Right forelimb (tissue), 1 donor: ENCODE measurements around the gene NOSTRIN.
"Not testable (repeated sequence)": the region's sequence is repeated elsewhere in the genome, so short reads cannot be mapped to it uniquely, and the experiment has no call there.

Experiments
- DNase-seq: peaks from one replicate; pipeline ENCODE4 v3.0.0-alpha.2; 2018

NOSTRIN gene

DNA sequence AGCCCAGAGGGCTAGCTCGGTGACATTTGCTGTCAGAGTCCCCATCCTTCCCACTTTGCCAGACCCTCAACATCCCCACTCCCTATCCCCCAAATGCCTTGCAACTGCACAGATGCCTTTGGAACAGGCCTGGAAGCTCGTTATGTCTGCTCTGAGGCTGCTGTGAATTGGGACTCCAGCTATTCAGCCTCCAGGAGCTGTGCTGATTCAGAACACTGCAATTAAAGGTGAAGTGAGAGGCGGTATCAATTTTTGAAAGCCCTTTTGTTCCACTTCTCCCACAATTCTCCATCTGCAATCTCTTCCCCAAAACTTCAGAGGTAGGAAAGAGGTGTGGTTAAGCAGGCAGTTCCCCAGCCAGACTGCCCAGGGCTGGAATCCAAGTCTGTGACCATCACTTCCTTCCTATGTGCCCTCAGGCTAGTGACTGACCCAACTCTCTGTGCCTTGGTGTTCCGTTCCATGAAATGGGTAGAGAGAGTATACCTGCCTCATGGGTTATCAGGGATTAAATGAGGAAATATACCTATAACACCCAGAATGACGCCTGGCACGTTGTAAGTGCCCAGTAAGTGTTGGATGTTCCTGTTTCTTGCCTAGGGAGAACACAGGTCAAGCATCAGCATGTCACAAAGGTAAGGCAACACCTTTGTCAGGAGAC is 17.5 kb downstream of the NOSTRIN start:
- no peak for DNase-seq

DNA sequence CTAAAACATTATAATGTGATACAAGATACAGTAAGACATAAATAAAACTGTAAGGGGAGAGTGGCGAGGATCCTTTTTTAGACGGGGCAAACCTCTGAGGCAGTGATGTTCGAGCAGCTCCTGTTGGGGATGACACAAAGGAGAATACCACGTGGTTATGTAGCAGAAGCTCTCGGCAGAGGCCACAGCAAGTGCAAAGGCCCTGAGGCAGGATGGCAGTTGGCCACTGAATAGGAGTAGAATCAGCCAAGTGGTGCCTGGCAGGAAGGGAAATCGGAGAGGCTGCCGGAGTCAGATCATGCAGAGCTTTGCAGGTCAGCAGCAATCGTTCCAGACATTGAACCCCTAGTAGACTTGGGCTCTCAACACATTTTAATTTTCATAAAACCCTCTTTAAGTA is 19.1 kb downstream of the NOSTRIN start:
- no peak for DNase-seq

DNA sequence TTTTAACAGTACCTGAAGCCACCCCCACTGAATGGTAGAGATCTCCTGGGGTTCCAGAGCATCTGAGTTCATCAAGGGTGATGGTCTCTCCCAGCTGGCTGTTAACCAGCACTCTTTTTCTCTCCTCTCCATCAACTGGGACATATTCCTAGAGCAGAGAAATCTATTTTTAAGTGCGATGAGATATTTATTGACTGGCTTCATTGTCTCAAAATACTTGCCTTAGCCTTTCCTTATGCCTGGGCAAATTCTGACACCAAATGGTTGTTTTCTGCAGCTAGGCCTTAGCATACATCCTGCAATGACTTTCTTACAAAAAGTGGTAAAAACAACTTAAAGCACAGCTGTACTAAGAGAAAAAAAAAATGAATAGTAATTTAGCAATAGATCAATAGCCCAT is 19.6 kb downstream of the NOSTRIN start:
- DNase-seq, result no peak

DNA sequence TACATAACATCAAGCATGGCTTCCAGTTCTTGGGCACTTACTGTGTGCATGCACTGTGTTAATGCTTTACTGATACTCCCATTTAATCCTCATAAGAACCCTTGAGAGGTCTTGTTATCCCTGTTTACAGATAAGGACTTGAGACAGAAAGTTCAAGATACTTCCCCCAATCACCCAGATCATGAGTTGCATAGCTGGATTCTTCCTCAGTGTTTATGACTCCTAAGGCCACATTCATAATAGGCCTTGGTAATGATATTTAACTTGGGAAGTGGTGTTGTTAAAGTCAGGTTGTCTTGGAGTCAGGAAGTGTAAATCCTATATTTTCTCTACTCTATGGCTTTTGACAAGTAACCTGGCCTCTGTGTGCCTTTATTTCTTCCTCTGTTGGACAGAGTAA is 22.7 kb downstream of the NOSTRIN start:
- DNase-seq, result no peak

DNA sequence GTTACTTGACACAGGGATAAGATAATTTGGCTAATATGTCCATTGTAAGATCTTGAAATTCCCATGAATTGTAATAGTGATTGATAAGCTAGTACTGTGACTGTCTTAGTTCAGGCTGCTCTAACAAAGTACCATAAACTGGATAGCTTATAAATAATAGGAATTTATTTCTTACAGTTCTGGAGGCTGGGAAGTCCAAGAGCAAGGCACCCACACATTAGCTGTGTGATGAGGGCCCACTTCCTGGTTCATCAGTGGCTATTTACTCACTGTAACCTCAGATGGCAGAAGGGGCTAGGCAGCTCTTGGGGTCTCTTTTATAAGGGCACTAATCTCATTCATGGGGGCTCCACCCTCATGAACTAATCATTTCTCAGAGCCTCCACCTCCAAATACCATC is 28.5 kb downstream of the NOSTRIN start:
- DNase-seq, result no peak

DNA sequence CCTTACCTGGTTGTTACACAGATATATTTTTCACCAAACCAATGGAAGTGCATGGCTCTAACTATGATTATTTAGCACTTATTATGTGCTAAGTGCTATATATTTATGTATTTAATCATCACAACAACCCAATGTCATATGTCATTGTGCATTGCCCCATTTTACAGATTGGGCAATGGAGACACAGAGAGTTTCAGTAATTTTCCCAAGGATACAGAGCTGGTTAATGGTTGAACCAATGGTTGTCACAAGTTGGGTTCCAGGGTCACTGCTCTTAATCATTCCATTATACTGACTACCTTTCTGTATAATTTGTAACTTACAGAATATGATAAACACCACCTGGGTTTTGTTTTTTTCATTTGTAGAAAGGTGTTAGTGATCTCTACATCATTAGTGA is 29.2 kb downstream of the NOSTRIN start:
- DNase-seq, result no peak

DNA sequence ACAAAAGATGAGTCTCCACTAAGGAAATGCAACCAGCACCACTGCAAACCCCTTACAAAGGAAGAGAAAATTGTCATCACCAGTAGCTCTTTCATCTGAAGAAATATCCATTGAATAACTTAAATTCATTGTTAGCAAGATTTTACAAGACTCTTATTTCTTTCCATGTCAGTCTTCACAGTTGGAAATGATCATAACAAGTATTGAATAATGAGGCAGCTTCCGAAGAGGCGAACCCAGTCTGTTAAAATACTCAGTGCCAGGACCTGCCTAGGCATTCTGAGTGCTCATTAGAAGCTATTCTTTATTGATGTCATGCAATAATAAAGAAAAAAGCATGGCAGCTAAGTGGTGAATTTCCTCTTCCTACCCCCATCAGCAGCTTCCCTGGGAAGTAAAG is 33.5 kb downstream of the NOSTRIN start:
- DNase-seq, result no peak

DNA sequence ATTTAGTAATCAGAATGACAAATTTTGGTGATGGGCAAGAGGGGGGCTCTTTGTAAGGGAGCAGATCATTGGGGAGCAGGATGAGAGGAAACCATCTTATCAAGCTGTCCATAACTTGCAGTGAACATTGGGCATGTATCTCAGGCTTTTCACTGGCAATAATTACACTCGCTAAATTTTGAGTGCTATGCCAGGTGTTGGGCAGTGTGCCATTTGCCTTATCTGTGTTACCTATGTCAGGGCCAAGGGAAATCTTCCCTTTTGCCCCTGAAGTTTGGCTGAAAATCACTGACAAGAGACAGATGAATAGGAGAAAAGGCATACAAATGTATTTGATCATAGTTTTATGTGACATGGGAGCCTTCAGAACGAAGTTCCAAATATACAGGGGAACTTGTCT is 39.0 kb downstream of the NOSTRIN start:
- DNase-seq, result no peak

DNA sequence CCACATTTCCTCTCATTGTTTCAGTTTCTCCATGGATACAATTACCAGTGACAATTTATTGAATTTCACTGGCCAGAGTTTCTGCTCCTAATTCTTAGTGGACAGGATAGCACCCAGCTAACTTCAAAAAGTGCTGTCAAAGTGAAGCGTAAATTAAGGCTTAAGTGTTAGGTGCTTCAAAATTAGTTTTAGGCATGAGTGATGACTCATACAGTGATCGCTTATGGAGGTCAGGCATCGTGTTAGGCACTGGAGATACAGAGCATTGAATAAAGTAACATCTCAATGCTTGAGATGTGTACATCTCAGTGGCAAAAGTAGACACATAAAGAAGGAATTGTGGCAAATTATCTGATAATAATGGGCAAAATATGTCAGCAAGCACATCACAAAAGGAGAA is 40.8 kb downstream of the NOSTRIN start:
- no peak for DNase-seq

DNA sequence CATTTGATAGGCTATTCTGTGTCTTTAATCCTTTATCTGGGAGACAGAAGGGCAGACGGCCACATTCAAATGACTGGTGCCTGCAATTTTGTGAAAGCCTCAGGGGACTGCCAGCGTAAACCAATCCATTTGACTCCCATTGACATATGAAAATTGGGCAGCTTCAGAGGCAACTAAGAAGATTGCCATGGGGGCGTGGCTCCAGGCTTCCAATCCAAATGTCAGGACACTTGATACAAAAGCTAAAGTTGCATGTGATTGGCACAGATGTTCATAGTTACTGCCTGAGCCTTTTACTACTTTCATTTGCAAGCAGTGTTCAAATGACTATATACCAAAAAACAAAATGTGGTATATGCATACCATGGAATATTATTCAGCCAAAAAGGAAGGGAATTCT is 45.8 kb downstream of the NOSTRIN start:
- no peak for DNase-seq

DNA sequence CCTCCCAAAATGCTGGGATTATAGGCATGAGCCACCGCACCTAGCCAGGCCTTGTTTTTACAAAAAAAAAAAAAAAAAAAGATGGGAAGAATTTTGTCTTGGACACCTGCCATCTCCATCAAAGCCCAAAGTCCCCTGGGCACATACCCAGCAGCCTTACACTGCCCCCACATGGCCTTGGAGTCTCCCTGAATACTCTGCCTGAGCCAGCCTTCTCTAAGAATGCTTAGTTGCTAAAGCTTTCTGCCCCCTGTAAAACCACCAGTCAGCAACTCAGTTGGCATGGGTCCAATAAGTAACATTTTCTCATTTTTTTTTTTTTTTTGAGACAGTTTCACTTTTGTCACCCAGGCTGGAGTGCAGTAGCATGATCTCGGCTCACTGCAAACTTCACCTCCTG is 47.2 kb downstream of the NOSTRIN start:
- DNase-seq, result no peak

DNA sequence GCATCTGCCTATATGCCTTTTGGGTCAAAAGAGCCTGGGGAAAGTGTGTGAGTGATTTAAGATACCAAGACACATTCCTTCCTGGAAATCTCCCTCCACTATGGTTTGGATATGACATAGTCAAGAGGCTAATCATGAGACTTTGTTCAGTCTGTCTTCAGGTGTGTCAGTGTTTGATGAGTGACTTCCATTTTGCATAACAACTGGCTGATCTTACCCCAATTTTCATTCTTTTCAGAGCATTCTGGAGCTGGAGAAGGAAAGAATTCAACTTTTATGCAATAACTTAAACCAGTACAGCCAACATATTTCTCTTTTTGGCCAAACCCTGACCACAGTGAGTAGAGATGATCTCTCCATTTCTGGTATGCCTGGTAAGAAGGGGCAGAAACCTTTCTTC is 48.4 kb downstream of the NOSTRIN start:
- DNase-seq, result no peak

DNA sequence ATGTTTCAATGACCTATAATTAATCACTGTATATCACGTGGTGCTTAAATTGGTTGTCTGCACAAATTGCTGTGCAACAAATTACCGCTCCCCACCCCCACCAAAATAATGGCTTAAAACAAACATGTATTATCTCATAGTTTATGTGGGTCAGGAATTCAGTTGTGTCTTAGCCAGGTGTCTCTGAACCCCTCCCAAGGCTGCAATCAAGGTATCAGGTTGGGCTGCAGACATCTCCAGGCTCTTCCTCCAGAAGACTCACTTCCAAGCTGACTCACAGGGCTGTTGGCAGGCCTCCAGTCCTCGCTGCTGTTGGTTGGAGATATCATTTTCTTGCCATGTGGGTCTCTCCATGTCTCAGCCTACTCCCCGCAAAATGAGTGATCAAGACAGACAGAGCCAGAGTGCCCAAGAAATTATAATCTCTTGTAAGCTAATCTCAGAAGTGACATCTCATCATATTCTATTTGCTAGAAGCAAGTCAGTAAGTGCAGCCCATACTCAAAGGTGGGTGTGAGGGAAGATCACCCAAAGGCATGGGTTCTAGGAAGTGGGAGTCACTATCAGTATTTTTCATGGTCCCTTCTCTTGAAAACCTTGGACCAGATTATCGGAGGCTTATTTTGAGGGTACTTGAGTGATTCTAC is 49.4 kb downstream of the NOSTRIN start:
- no peak for DNase-seq

DNA sequence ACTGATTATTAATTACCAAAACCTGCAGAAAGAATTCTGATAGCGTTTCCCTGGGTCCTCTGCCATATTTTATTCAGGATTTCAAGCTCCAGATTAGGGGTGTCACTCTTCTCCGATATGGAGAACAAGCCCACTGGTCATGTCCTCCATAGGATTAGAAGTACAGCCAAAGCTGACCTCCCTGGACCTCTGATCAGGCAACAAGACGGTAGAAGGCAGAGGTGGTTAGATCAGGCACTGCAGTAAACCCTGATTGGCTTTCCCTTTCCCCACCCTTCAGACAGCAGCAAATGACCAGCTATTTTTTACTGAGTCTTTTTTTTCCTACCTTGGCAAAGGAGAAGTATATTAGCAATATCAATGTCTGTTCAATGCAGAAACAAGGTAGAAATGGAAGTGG is 50.0 kb downstream of the NOSTRIN start:
- no peak for DNase-seq

DNA sequence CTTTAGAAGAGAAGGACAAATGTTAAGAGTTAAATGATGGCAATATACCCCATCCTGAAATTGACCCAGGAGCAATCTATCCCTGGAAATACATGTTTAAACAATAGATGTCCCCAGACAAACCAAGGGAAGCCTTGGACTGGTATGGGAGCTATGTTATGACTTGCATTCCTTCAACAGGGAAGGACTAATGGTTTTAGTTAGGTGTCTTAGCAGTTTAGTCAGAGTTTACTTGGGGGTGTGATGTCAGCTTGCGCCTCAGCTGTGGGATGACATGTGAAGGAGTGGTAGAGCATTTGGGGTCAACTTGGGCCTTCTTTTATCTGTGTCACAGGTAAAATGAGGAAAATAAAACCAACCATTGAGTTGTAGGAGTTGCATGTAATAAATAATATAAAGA is 51.0 kb downstream of the NOSTRIN start:
- no peak for DNase-seq

DNA sequence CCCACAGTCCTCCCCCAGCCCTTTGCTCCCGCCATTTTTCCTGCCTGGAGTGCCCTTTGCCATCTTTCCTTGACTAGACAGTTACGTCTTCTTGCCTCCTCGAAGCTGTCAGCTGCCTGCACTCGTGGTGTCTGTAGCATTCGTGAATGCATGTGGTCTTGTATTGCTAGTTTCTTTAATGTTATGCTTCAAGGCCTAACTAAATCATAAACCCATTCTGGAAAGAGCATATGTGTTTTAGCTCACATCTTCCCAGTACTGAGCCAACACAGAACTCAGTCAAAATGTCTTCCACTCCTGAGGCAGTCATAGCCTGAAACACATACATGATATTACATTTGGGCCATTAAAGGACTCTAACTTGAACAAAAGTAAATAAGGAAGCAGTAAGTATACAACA is 52.2 kb downstream of the NOSTRIN start:
- DNase-seq, result no peak

DNA sequence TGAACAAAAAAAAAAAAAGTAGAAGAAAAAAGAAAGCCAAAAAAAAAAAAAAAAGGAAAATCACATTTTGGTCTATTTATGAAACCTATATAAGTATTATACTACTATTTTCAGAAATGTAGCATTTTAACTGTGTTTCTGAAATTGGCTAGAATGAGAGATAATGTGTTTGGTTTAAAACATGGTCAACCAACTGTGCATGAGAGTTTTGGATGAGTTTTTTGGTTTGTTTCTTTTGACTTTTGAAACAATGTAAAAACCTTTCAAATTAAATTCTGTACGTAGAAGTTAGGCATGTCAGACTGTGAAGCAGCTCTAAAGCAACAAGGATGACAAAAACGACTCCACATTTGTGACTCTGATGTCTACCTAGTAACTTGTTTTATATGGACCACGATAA is 53.2 kb downstream of the NOSTRIN start:
- DNase-seq, result no peak

DNA sequence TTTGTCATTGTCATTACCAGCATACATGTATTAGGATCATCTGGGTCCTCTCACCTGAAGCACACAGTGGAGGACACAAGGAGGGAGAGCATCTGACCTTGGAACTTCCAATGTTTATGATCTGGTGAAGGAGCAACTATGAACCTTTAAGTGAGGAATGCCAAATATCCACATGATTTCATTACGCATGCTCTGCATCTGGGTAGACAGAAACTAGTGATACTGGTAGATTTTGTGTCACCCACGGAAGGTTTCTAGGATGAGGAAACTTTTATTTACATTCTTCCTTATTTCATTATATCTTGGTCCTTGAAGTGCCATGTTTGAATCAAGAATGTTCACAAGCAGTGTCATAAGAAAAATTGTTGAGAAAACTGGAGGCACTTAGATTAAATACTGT is 55.7 kb downstream of the NOSTRIN start:
- no peak for DNase-seq

DNA sequence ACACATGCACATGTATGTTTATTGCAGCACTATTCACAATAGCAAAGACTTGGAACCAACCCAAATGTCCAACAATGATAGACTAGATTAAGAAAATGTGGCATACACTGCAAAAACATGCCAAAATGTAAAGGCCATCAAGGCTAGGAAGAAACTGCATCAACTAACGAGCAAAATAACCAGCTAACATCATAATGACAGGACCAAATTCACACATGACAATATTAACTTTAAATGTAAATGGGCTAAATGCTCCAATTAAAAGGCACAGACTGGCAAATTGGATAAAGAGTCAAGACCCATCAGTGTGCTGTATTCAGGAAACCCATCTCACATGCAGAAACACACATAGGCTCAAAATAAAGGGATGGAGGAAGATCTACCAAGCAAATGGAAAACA is 64.7 kb downstream of the NOSTRIN start:
- DNase-seq, result not testable (repeated sequence)

DNA sequence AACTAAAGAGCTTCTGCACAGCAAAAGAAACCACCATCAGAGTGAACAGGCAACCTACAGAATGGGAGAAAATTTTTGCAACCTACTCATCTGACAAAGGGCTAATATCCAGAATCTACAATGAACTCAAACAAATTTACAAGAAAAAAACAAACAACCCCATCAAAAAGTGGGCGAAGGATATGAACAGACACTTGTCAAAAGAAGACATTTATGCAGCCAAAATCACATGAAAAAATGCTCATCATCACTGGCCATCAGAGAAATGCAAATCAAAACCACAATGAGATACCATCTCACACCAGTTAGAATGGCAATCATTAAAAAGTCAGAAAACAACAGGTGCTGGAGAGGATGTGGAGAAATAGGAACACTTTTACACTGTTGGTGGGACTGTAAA is 67.9 kb downstream of the NOSTRIN start:
- DNase-seq, result not testable (repeated sequence)

DNA sequence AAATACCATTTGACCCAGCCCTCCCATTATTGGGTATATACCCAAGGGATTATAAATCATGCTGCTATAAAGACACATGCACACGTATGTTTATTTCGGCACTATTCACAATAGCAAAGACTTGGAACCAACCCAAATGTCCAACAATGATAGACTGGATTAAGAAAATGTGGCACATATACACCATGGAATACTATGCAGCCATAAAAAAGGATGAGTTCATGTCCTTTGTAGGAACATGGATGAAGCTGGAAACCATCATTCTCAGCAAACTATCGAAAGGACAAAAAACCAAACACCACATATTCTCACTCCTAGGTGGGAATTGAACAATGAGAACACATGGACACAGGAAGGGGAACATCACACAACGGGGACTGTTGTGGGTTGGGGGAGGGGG is 68.4 kb downstream of the NOSTRIN start:
- not testable (repeated sequence) for DNase-seq

DNA sequence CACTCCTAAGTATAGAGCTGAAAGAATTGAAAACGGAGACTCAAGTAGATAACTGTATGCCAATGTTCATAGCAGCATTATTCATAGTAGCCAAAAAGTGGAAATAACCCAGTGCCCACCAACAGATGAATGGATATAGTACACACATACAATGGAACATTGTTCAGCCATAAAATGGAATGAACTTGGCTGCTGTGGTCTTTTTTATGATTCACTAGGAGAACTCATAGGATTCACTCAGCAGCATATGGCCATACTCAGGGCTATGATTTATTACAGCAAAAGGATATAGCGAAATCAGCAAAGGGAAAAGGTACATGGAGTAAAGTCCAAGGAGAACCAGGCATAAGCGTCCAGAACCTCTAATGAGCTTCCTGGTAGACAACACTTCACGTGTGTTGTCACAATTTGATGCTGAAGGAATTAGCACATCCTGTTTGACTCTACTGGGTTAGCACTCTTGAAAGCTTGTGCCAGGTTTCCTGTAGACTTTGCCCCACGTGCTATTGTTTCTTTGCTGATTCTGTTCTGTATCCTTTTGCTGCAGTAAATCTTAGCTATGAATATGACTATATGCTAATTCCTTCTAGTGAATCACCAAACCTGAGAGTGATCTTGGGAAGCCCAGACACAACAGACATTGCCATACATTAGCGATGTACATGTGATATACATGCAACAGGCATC is 72.1 kb downstream of the NOSTRIN start:
- DNase-seq, result no peak

DNA sequence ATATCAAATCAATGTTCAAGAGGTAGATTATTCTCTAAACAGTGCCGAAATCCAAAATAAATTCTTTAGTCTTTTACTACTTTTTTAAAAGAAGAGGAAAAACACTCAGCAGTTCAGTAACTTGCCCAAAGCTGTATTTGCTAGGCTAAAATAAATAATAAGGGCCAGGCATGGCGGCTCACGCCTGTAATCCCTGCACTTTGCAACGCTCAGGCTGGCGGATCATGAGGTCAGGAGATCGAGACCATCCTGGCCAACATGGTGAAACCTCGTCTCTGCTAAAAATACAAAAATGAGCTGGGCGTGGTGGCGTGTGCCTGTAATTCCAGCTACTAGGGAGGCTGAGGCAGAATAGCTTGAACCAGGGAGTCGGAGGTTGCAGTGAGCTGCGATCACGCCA is 79.7 kb downstream of the NOSTRIN start:
- not testable (repeated sequence) for DNase-seq

DNA sequence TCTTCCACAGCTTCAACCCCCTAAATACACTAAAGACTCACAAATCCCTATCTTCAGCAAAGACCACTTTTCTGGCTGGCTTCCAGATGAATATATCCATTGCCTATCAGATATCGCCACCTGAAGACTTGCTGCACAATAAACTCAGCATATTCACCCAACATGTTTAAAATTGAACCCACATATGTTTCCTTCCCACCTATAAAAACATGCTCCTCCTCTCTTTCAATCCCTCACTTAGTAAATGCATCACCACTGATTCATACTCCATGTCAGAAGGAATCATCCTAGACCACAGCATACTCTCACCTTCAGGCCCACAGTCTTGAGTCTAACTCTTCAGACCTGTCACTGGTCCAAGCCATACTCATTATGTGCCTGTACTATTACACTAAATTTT is 82.5 kb downstream of the NOSTRIN start:
- no peak for DNase-seq

DNA sequence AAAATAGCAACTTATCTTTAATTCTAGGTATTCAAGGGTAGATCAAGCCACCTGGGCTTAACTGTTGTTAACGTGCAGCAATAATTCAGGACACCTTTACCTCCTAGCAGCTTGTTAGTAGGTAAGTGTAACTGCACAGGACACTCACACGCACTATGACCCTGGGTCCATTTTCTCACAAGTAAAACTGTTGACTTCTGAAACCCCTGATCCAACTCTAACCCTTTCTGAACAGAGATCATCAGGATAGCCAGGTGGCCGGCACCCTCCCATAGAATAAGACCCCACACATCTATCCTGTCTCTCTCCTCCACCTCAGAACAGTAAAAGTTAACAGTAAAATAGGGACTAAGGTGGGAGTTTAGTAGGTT is 87.2 kb downstream of the NOSTRIN start:
- no peak for DNase-seq
